AG10803 (cell line): ENCODE results near the gene AVEN.
A peak's percentile ranks its signal among the peaks of the same experiment; 100 is the strongest.
"Not testable (repeated sequence)": the region's sequence is repeated elsewhere in the genome, so short reads cannot be mapped to it uniquely, and the experiment has no call there.

ENCODE experiments used
- DNase-seq: peaks from one replicate; pipeline ENCODE4 v3.0.0; 2010; ENCODE audit warnings: low read depth
- H3K4me3 ChIP-seq: 2 replicates; pipeline ENCODE4 v1.5.1; 2011; ENCODE audit warnings: mild to moderate bottlenecking, low read length, control low read depth
- TF ChIP-seq, protein P1 (sequence below): conservative IDR thresholded peaks from 2 replicates; pipeline ENCODE4 v1.5.1; 2011; ENCODE audit warnings: mild to moderate bottlenecking, low read length, control low read depth, inconsistent platforms

The AVEN gene

GRCh38 chr15:34010921-34011320 is 28.1 kb downstream of the AVEN start:
- H3K4me3 ChIP-seq = no peak overlapping the region
- TF ChIP-seq, protein P1, sequence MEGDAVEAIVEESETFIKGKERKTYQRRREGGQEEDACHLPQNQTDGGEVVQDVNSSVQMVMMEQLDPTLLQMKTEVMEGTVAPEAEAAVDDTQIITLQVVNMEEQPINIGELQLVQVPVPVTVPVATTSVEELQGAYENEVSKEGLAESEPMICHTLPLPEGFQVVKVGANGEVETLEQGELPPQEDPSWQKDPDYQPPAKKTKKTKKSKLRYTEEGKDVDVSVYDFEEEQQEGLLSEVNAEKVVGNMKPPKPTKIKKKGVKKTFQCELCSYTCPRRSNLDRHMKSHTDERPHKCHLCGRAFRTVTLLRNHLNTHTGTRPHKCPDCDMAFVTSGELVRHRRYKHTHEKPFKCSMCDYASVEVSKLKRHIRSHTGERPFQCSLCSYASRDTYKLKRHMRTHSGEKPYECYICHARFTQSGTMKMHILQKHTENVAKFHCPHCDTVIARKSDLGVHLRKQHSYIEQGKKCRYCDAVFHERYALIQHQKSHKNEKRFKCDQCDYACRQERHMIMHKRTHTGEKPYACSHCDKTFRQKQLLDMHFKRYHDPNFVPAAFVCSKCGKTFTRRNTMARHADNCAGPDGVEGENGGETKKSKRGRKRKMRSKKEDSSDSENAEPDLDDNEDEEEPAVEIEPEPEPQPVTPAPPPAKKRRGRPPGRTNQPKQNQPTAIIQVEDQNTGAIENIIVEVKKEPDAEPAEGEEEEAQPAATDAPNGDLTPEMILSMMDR = no peak
- DNase-seq = no peak

DNA sequence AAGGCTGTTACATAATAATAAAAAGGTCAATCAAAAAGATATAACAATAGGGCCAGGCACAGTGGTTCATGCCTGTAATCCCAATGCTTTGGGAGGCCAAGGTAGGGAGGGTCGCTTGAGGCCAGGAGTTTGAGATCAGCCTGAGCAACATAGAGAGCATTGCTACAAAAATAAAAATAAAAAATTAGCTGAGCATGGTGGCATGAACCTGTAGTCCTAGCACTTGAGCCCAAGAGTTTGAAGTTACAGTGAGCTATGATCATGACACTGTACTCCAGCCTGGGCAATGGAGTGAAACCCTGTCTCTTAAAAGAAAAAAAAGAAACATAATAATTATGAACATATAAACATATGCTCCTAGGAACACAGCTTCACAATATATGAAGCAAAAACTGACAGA is 29.3 kb downstream of the AVEN start:
- H3K4me3 ChIP-seq = no peak overlapping the region
- DNase-seq = no peak
- TF ChIP-seq, protein P1 = no peak

- H3K4me3 ChIP-seq = no peak overlapping the region
- no peak for DNase-seq
- TF ChIP-seq, protein P1 = no peak
Observed at GRCh38 chr15:34006381-34006780, 32.6 kb downstream of the AVEN start.

GRCh38 chr15:34001536-34001935 is 37.5 kb downstream of the AVEN start:
- no peak overlapping the region for H3K4me3 ChIP-seq
- no peak for DNase-seq
- TF ChIP-seq, protein P1 = no peak

DNA sequence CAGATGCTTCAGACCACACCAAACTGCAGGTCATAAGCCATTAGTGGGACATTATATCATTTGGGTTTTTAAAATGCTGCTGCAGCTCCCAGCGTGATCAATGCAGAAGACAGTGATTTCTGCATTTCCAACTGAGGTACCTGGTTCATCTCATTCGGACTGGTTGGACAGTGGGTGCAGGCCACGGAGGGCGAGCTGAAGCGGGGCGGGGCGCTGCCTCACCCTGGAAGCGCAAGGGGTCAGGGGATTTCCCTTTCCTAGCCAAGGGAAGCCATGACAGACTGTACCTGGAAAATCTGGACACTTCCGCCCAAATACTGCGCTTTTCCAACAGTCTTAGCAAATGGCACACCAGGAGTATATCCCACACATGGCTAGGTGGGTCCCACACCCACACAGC is 43.3 kb downstream of the AVEN start:
- H3K4me3 ChIP-seq, DNase-seq: not testable (repeated sequence)

GRCh38 chr15:33994005-33994615 is 44.9 kb downstream of the AVEN start:
- DNase-seq = peak; percentile 18
- H3K4me3 ChIP-seq = no peak overlapping the region
- TF ChIP-seq, protein P1 = peak; percentile 52

DNA sequence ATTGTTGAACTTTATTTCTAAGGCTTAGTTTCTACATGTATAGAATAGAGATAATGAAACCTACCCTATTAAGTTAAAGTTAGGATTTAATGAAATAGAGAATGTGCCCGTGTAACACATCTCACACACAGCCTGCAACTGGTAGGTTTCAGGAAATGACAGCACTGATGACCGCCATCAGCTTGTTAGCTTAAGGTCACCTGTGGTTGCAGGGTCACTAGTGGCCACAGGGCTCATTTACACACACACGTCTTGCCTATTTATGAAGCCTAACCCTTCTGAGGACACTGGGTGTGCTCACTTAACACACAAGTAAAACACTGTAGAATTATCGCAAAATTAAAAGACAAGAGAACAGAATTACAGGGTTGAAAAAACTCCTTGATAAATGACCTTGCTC is 50.6 kb downstream of the AVEN start:
- no peak for DNase-seq
- H3K4me3 ChIP-seq = no peak overlapping the region
- TF ChIP-seq, protein P1 = no peak

DNA sequence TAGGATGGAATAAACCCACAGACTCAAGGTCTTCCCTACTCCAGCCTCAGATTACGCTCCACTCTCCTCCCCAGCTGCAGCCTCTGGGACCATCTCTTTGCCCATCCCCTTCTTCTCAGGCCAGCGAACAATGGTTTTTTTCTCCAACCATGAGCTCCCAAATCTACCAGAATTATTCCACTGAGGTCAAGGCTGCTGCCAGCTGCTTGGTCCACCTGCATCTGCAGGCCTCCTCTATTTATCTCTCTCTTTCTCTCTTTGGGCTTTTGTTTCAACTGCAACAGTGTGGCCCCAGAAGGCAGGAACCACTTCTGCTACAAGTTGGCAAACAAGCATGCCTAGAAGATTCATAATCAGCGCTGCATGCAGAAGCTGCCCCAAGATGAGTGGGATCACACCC is 51.6 kb downstream of the AVEN start:
- no peak overlapping the region for H3K4me3 ChIP-seq
- TF ChIP-seq, protein P1 = no peak
- no peak for DNase-seq
